ENCODE measurements around the gene FLNC. TPM values are rescaled to one million over a fixed set of nuclear protein-coding genes. Genes with fewer than 3 reads are reported as not detected.
A peak's percentile ranks its signal among the peaks of the same experiment; 100 is the strongest.

The FLNC gene
- total RNA-seq, 1 donor from 2014 or later, result 54.0 TPM

DNA sequence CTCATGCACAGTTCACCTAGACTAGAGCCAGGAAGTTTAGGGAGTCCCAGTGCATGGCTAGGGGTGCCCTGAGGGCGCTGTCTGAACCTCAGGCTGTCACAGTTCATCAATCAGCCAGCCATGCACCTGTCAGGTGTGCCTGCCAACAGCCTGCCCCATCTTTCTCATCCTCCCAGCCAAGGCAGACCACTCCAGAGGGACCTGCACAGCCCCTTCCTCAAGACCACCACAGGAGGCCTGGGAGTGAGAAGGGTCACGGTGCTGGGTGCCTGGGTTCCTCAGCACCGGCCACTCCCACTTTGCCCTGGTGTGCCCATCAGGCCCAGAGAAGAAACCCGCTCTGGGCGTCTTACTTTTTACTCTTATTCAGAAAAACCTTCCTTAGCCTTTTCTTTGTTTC, 40.8 kb downstream of the FLNC start:
- H3K4me3 Mint-ChIP-seq, result peak overlapping the region; percentile 65
- DNase-seq (ENCODE audit: extremely low spot score, unreplicated experiment), result no peak
- TF ChIP-seq, protein P1, sequence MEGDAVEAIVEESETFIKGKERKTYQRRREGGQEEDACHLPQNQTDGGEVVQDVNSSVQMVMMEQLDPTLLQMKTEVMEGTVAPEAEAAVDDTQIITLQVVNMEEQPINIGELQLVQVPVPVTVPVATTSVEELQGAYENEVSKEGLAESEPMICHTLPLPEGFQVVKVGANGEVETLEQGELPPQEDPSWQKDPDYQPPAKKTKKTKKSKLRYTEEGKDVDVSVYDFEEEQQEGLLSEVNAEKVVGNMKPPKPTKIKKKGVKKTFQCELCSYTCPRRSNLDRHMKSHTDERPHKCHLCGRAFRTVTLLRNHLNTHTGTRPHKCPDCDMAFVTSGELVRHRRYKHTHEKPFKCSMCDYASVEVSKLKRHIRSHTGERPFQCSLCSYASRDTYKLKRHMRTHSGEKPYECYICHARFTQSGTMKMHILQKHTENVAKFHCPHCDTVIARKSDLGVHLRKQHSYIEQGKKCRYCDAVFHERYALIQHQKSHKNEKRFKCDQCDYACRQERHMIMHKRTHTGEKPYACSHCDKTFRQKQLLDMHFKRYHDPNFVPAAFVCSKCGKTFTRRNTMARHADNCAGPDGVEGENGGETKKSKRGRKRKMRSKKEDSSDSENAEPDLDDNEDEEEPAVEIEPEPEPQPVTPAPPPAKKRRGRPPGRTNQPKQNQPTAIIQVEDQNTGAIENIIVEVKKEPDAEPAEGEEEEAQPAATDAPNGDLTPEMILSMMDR (conservative IDR thresholded peaks at IDR 0.05), result no peak
- H3K4me1 Mint-ChIP-seq (ENCODE audit: unreplicated experiment), result peaks cover 21% of the 10 kb centered on the region
- peaks cover 32% of the 10 kb centered on the region for H3K27me3 Mint-ChIP-seq
- H3K36me3 Mint-ChIP-seq, result peaks cover 9% of the 10 kb centered on the region
- no peak overlapping the region for H3K27ac Mint-ChIP-seq
- H3K9me3 Mint-ChIP-seq, result no peaks in the 10 kb centered on the region

DNA sequence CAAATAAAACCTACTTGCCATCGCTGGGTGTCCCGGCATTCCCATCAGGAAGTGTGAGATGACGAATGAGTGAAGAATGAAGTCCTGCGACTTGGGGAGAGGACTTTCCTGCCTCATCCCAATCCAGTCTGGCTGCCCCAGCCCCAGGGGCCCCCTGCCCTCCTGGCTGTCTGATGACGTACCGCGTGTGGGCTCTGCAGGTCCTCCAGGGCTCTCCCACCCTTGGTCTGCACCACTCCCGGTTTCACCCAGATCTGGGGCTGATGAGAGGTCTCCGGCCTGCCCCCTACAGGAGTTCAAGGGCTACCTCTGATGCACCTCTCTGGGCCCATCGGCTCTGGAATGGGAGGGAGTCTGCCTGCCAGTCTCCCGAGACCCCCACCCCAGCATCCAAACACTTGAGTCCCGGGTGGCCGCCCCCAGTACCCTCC, 42.2 kb downstream of the FLNC start:
- peaks cover 28% of the 10 kb centered on the region for H3K27me3 Mint-ChIP-seq
- DNase-seq (ENCODE audit: extremely low spot score, unreplicated experiment), result no peak
- no peak overlapping the region for H3K27ac Mint-ChIP-seq
- H3K36me3 Mint-ChIP-seq, result no peaks in the 10 kb centered on the region
- H3K4me1 Mint-ChIP-seq (ENCODE audit: unreplicated experiment), result peaks cover 12% of the 10 kb centered on the region
- TF ChIP-seq, protein P1 (conservative IDR thresholded peaks at IDR 0.05), result peak; percentile 47
- H3K4me3 Mint-ChIP-seq, result no peak overlapping the region
- no peaks in the 10 kb centered on the region for H3K9me3 Mint-ChIP-seq

DNA sequence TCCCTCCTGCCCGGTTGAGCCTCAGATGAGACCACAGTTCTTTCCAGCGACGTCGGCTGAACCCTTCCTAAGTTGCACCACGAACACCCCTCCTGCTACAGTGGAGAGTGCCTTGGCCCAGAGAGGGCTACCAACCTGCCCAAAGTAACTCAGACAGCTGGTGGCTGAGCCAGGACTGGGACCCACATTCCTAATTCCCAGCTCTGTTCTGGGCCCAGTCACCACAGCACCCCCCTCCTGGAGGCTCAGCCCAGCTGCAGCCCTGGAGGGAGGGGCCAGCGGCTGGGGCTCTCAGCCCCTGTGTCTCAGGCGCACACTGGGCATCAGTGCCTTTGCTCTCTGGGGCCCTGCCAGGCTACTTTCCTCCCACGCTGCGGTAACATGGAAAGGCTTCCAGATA, 43.0 kb downstream of the FLNC start:
- peaks cover 24% of the 10 kb centered on the region for H3K27me3 Mint-ChIP-seq
- H3K27ac Mint-ChIP-seq, result no peak overlapping the region
- no peak for DNase-seq (ENCODE audit: extremely low spot score, unreplicated experiment)
- no peak overlapping the region for H3K4me3 Mint-ChIP-seq
- peaks cover 6% of the 10 kb centered on the region for H3K4me1 Mint-ChIP-seq (ENCODE audit: unreplicated experiment)
- H3K9me3 Mint-ChIP-seq, result no peaks in the 10 kb centered on the region
- TF ChIP-seq, protein P1 (conservative IDR thresholded peaks at IDR 0.05), result no peak
- no peaks in the 10 kb centered on the region for H3K36me3 Mint-ChIP-seq

DNA sequence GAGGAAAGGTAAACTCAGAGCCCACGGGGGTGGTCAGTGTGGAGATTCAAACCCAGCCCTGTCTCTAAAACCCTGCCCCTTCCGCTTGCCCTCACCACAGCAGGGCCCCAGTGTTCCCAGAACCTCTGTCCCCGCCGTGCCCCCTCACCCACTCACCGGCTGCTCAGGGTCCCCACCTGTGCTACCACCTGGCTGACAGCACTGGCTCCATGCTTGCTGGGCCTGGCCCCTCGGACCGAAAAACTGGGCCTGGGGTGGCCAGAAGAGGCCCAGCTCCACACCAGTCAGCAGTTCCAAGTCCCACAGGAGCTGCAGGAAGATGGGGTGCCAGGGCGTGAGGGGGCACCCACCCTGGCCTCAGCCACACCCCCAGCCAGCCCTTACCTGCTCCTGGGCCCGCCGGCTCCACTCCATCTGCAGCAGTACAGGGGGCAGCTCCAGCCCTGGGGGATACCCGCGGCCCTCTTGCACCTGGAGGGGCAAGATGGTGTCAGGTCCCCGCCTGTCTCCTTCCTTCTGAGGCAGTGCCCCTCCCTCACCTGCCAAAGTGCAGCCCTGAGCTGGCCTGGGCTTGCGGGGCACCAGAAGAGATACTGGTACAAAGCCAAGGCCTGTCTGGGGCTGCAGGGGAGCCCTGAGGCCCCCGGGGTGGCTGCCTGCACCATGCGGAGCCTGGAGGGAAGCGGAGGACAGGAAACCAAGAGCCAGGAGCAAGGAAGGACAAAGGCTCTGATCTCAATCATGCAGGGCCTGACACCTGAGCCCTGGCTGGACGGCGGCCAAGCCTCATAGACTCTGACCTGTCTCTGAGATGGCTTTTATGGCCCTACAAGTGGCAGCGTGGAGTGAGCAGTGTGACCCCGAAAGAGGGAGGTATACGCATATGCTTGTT, 44.2 kb downstream of the FLNC start:
- no peak overlapping the region for H3K27ac Mint-ChIP-seq
- no peak for DNase-seq (ENCODE audit: extremely low spot score, unreplicated experiment)
- no peak overlapping the region for H3K4me3 Mint-ChIP-seq
- TF ChIP-seq, protein P1 (conservative IDR thresholded peaks at IDR 0.05), result no peak
- H3K27me3 Mint-ChIP-seq, result peaks cover 18% of the 10 kb centered on the region
- no peaks in the 10 kb centered on the region for H3K36me3 Mint-ChIP-seq
- H3K4me1 Mint-ChIP-seq (ENCODE audit: unreplicated experiment), result no peaks in the 10 kb centered on the region
- no peaks in the 10 kb centered on the region for H3K9me3 Mint-ChIP-seq

DNA sequence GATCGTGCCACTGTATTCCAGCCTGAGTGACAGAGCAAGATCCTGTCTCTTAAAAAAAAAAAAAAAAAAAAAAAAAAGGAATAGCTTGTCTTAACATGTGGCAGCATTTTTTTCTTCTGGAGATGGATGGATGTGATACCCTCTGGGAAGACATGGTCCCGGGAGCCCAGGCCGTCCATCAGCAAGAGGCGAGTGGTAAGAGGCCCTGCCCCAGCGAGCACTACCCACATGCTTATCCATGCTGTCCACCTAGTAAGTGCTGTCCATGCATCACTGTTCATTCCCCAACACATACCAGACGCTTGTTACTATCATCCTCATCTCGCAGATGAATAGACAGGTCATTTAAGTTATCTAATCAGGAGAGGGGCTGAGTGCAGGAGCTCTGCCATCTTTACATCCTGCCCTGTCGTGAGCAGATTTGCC, 45.3 kb downstream of the FLNC start:
- Mint-ChIP-seq H3K4me3 (no peak overlapping the region), H3K27me3 (peaks cover 12% of the 10 kb centered on the region), H3K36me3 (no peaks in the 10 kb centered on the region), H3K9me3 (no peaks in the 10 kb centered on the region), H3K27ac (no peak overlapping the region), H3K4me1 (ENCODE audit: unreplicated experiment) (no peaks in the 10 kb centered on the region)
- DNase-seq (ENCODE audit: extremely low spot score, unreplicated experiment), result no peak
- TF ChIP-seq, protein P1 (conservative IDR thresholded peaks at IDR 0.05), result no peak
